HepG2 (cell line): ENCODE data around the gene HS6ST1. TPM values are rescaled to one million over a fixed set of nuclear protein-coding genes. Genes with fewer than 3 reads are reported as not detected.

ENCODE experiments used
- ARID3A ChIP-seq: IDR thresholded peaks from 2 replicates; pipeline ENCODE4 v1.6.1; 2012; ENCODE audit warnings: low read depth, low read length, improper control_type of control experiment
- CBX1 ChIP-seq: IDR thresholded peaks from one replicate; pipeline ENCODE4 v1.6.1; 2016; ENCODE audit warnings: antibody characterized with exemption, low read depth
- CHCHD3 ChIP-seq: sonication (generic); formaldehyde crosslinking; IDR thresholded peaks from 2 replicates; pipeline ENCODE4 v1.8.0; 2022; ENCODE audit warnings: mild to moderate bottlenecking, missing genetic modification reagents, moderate library complexity
- DBP ChIP-seq: sonication (generic); formaldehyde crosslinking; IDR thresholded peaks from 2 replicates; pipeline ENCODE4 v1.4.0; 2020; ENCODE audit warnings: missing genetic modification reagents; ENCODE audit errors: not compliant biosample characterization
- FOXJ3 ChIP-seq: sonication (generic); formaldehyde crosslinking; IDR thresholded peaks from 2 replicates; pipeline ENCODE4 v1.4.0; 2020; ENCODE audit warnings: missing genetic modification reagents, mild to moderate bottlenecking, borderline replicate concordance
- FOXO4 ChIP-seq: sonication (generic); formaldehyde crosslinking; conservative IDR thresholded peaks from 2 replicates; pipeline ENCODE4 v1.8.1; 2023; ENCODE audit warnings: missing genetic modification reagents
- FOXP1 ChIP-seq, 2 experiments: fragments of 450-650 bp in 1 of 2; IDR thresholded peaks; 2 replicates each; pipeline ENCODE4 v1.6.1; 2017 to 2018; ENCODE audit warnings: antibody characterized with exemption in 1 of 2
- HOXA5 ChIP-seq: sonication (generic); formaldehyde crosslinking; IDR thresholded peaks from 2 replicates; pipeline ENCODE4 v1.4.0; 2020; ENCODE audit warnings: missing genetic modification reagents
- KDM6A ChIP-seq: IDR thresholded peaks from 2 replicates; pipeline ENCODE4 v1.6.1; 2016; ENCODE audit warnings: low read depth
- NFKBIZ ChIP-seq: IDR thresholded peaks from 2 replicates; pipeline ENCODE4 v1.6.1; 2018; ENCODE audit warnings: missing genetic modification reagents, missing compliant biosample characterization
- PBX2 ChIP-seq: IDR thresholded peaks from 2 replicates; pipeline ENCODE4 v1.6.1; 2016; ENCODE audit warnings: control low read depth
- PHF20 ChIP-seq: sonication (generic); formaldehyde crosslinking; IDR thresholded peaks from 2 replicates; pipeline ENCODE4 v1.5.0; 2020; ENCODE audit warnings: mild to moderate bottlenecking, missing genetic modification reagents
- PHF8 ChIP-seq: sonication (generic); formaldehyde crosslinking; IDR thresholded peaks from 2 replicates; pipeline ENCODE4 v1.5.0; 2020; ENCODE audit warnings: missing genetic modification reagents
- SAP130 ChIP-seq: IDR thresholded peaks from 2 replicates; pipeline ENCODE4 v1.6.1; 2016; ENCODE audit warnings: low read depth
- THYN1 ChIP-seq: sonication (generic); formaldehyde crosslinking; IDR thresholded peaks from 2 replicates; pipeline ENCODE4 v1.8.1; 2023; ENCODE audit warnings: low read depth, mild to moderate bottlenecking, moderate library complexity, missing genetic modification reagents, borderline replicate concordance
- TP53 ChIP-seq: sonication (generic); formaldehyde crosslinking; conservative IDR thresholded peaks from 2 replicates; pipeline ENCODE4 v1.4.0; 2020; ENCODE audit warnings: missing genetic modification reagents
- ZFP62 ChIP-seq: sonication (generic); formaldehyde crosslinking; IDR thresholded peaks from 2 replicates; pipeline ENCODE4 v1.4.0; 2020; ENCODE audit warnings: missing genetic modification reagents
- ZFP82 ChIP-seq: sonication (generic); formaldehyde crosslinking; IDR thresholded peaks from 2 replicates; pipeline ENCODE4 v1.5.1; 2020; ENCODE audit warnings: mild to moderate bottlenecking, missing genetic modification reagents, borderline replicate concordance
- ZNF121 ChIP-seq: sonication (generic); formaldehyde crosslinking; IDR thresholded peaks from 2 replicates; pipeline ENCODE4 v1.5.0; 2020; ENCODE audit warnings: mild to moderate bottlenecking, missing genetic modification reagents
- ZNF160 ChIP-seq: sonication (generic); formaldehyde crosslinking; IDR thresholded peaks from 2 replicates; pipeline ENCODE4 v1.8.0; 2022; ENCODE audit warnings: mild to moderate bottlenecking, inconsistent platforms, missing genetic modification reagents
- ZNF207 ChIP-seq: fragments of 450-650 bp; IDR thresholded peaks from 2 replicates; pipeline ENCODE4 v1.6.1; 2016; ENCODE audit warnings: antibody characterized with exemption, borderline replicate concordance
- ZNF225 ChIP-seq: sonication (generic); formaldehyde crosslinking; IDR thresholded peaks from 2 replicates; pipeline ENCODE4 v1.4.0; 2020; ENCODE audit warnings: mild to moderate bottlenecking, missing genetic modification reagents
- ZNF264 ChIP-seq: sonication (generic); formaldehyde crosslinking; IDR thresholded peaks from 2 replicates; pipeline ENCODE4 v1.4.0; 2020; ENCODE audit warnings: missing genetic modification reagents
- ZUFSP ChIP-seq: sonication (generic); formaldehyde crosslinking; IDR thresholded peaks from 2 replicates; pipeline ENCODE4 v1.9.0; 2021; ENCODE audit warnings: missing genetic modification reagents, mild to moderate bottlenecking, borderline replicate concordance
- polyA plus RNA-seq, 8 experiments: library from polyadenylated mRNA; depleted of rRNA in 3 of 8; stranded (reverse) in 7 of 8; unstranded in 1 of 8; fragments of >200 nt; fragmentation: Illumina TruSeq in 4 of 8; extraction: Trizol in 4 of 8; gene quantifications; 2 replicates each; pipeline versions ENCODE4 v1.2.1 to v1.2.3, GENCODE V29; 2011 to 2016; ENCODE audit warnings: low read depth in 4 of 8, missing spikeins in 1 of 8, mixed read lengths in 1 of 8; ENCODE audit not compliant: insufficient read depth in 1 of 8
- total RNA-seq, 5 experiments: library from RNA; depleted of rRNA; stranded (reverse); fragments of >200 nt; fragmentation: Illumina TruSeq; extraction: Trizol; gene quantifications; 2 replicates each; pipeline ENCODE4 v1.2.3, GENCODE V29; 2016; ENCODE audit warnings: low read depth in 1 of 5

HS6ST1 gene
- total and polyA plus RNA-seq, 2 of the 13 experiments (the other 11 are each of a cell fraction or from before 2014, with no cell fraction given) = 34.5 to 84.6 TPM

- TF ChIP-seq ZUFSP (CRISPR knock-in tag) (no peak), CHCHD3 (CRISPR knock-in tag) (no peak), FOXO4 (CRISPR knock-in tag) (0 out of 2 replicates have a peak, but pooled peaks have one; percentile 71), HOXA5 (CRISPR knock-in tag) (no peak), TP53 (CRISPR knock-in tag) (no peak), FOXP1 (IDR thresholded peaks at IDR 0.05) (no peak), FOXP1 (CRISPR knock-in tag; IDR thresholded peaks at IDR 0.05) (no peak), ZNF160 (CRISPR knock-in tag) (no peak; the same call in 1 of the 2 replicates), FOXJ3 (no peak), ZNF225 (CRISPR knock-in tag) (no peak), PHF8 (CRISPR knock-in tag) (peak; percentile 69), SAP130 (CRISPR knock-in tag) (peak; percentile 88), PBX2 (CRISPR knock-in tag) (no peak), NFKBIZ (CRISPR knock-in tag) (no peak), KDM6A (no peak), THYN1 (CRISPR knock-in tag) (no peak), PHF20 (CRISPR knock-in tag) (peak; percentile 52), CBX1 (no peak), ZFP62 (CRISPR knock-in tag) (no peak), DBP (CRISPR knock-in tag) (no peak), ZNF207 (no peak), ZFP82 (CRISPR knock-in tag) (peak; percentile 57; the same call in 1 of the 2 replicates), ZNF121 (CRISPR knock-in tag) (no peak), ARID3A (no peak; the same call in 1 of the 2 replicates), ZNF264 (no peak)
Observed at GRCh38 chr2:128321784-128322714, 3.4 kb upstream of the HS6ST1 start (continued).
